Mesodermal cell (in vitro differentiated cells): ENCODE results near the gene KPNA6.

Experiments used
- H3K27ac ChIP-seq: 2 replicates; pipeline ENCODE4 v1.7.0; 2013; ENCODE audit warnings: mild to moderate bottlenecking, low read depth, low read length, moderate library complexity; ENCODE audit not compliant: severe bottlenecking
- H3K36me3 ChIP-seq: 2 replicates; pipeline ENCODE4 v1.7.1; 2013; ENCODE audit warnings: mild to moderate bottlenecking, low read length, moderate library complexity; ENCODE audit not compliant: control insufficient read depth, insufficient read depth
- H3K4me1 ChIP-seq: one replicate; pipeline ENCODE4 v1.7.1; 2013; ENCODE audit warnings: mild to moderate bottlenecking, low read length; ENCODE audit not compliant: insufficient read depth, control insufficient read depth, poor library complexity, severe bottlenecking
- H3K4me3 ChIP-seq: 2 replicates; pipeline ENCODE4 v1.7.0; 2013; ENCODE audit warnings: low read length, control low read depth, mild to moderate bottlenecking; ENCODE audit not compliant: insufficient read depth, poor library complexity, severe bottlenecking; ENCODE audit errors: extremely low read depth
- H3K9me3 ChIP-seq: 2 replicates; pipeline ENCODE4 v1.7.1; 2013; ENCODE audit warnings: mild to moderate bottlenecking, low read length, moderate library complexity; ENCODE audit not compliant: control insufficient read depth
- WGBS, 2 experiments: methylation state at CpG; one replicate each; pipeline ENCODE4 v1.1.5; 2013; ENCODE audit warnings: missing lambda C conversion rate in 2 of 2; ENCODE audit not compliant: insufficient coverage in 2 of 2; 5-methylcytosine and 5-hydroxymethylcytosine counted together

Gene KPNA6

GRCh38 chr1:32220746-32221580, 113.1 kb downstream of the KPNA6 start:
- Histone ChIP-seq H3K4me3 (peak overlapping the region; percentile 96), H3K36me3 (peaks cover 57% of the 10 kb centered on the region), H3K9me3 (no peaks in the 10 kb centered on the region), H3K27ac (no peak overlapping the region), H3K4me1 (peaks cover 14% of the 10 kb centered on the region)
- 93 to 100% methylated on average over 2 of the region's 4 CpGs for WGBS, 2 experiments

DNA sequence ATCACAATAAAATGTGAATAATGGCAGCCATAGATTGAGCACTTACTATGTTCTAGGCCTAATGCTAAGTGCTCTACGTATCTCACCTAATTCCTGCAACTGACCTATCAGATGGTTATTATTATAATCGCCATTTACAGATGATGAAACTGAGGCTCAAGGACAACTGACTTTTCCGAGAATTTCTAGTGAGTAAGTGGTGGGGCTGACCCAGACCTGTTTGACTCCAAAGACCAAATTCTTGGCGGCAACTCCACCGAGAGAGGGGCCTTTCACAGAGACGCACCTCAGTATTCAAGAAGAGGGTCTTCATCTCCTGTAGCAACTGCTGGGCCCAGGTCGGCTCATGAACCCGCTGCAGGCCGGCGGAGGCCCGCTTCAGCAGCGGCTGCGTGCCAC, 113.7 kb downstream of the KPNA6 start:
- Histone ChIP-seq H3K36me3 (peaks cover 58% of the 10 kb centered on the region), H3K9me3 (no peaks in the 10 kb centered on the region), H3K27ac (peak overlapping the region; percentile 85), H3K4me1 (peaks cover 14% of the 10 kb centered on the region), H3K4me3 (peak overlapping the region; percentile 96)
- 4 to 5% methylated on average over 10 to 12 of the region's 13 CpGs for WGBS, 2 experiments

DNA sequence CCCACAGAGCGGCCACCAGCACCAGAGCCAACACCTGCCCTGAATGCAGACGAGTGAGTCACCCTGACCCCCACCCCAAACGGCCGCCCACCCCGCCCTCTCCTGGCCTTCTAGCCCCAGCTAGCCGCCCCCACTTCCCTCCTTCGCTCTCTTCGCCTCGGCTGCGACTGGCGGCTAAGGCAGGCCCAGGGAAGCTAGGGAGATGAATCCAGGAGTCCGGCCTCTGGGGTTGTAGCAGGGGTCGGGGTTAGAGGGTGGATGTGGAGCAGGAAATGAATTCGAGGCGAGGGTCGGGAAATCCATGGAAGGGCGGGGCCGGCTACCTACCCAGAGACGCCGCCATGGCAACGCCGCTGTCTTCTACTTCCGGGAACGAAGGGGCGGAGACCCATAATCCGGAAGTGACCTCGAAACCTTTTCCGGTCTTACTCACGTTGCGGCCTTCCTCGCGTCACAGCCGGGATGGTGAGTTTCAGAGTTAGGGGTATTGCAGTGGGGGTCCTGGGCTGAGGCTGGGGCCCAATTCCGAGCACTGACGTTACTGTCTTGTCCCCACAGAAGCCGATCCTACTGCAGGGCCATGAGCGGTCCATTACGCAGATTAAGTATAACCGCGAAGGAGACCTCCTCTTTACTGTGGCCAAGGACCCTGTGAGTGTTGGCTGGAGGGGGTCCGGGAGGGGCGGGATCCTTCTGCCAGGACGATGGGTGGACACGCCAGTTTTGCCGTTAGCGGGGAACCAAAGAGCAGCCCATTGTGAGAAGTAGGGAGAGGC, 114.3 kb downstream of the KPNA6 start, which contains the start of the genes EIF3I and TMEM234:
EIF3I (plus strand) TSS at position 428 of the 776 bp plus-strand sequence; CDS start at position 463, 35 bp downstream.
TMEM234 (minus strand) TSS at position 374 of the 776 bp plus-strand sequence; CDS start at position 343, 31 bp downstream.
- Histone ChIP-seq H3K27ac (peak within 1 kb of the TSS; percentile 85), H3K36me3 (peaks cover 57% of the 10 kb centered on the region), H3K4me1 (peaks cover 14% of the 10 kb centered on the region), H3K4me3 (peak within 1 kb of the TSS; percentile 96), H3K9me3 (no peaks in the 10 kb centered on the region)
- 0% methylated on average over 30 to 33 of the region's 46 CpGs for WGBS, 2 experiments

- no peaks in the 10 kb centered on the region for H3K9me3 ChIP-seq
- peak overlapping the region; percentile 2 for H3K4me3 ChIP-seq
- H3K36me3 ChIP-seq: peaks cover 65% of the 10 kb centered on the region
- H3K4me1 ChIP-seq: peaks cover 14% of the 10 kb centered on the region
- WGBS, 2 experiments: 92 to 94% methylated on average over 3 of the region's 3 CpGs
- H3K27ac ChIP-seq: no peak overlapping the region
Observed at GRCh38 chr1:32223683-32224082, 115.8 kb downstream of the KPNA6 start.

GRCh38 chr1:32224285-32224684, 116.4 kb downstream of the KPNA6 start:
- H3K4me3 ChIP-seq: no peak overlapping the region
- WGBS, 2 experiments: 97 to 100% methylated on average over 2 to 3 of the region's 4 CpGs
- H3K27ac ChIP-seq: no peak overlapping the region
- peaks cover 14% of the 10 kb centered on the region for H3K4me1 ChIP-seq
- H3K9me3 ChIP-seq: no peaks in the 10 kb centered on the region
- H3K36me3 ChIP-seq: peaks cover 65% of the 10 kb centered on the region
